OCI-LY3 (cell line): Measurements from ENCODE around the gene SH3GL3.

Experiments
- EZH2phosphoT487 ChIP-seq: fragments of 200-600 bp; shearing (Covaris generic); IDR thresholded peaks from 2 replicates; pipeline ENCODE4 v1.6.1; 2018; ENCODE audit warnings: antibody characterized with exemption, mixed run types, low read depth
- TF ChIP-seq, protein P1 (sequence below): fragments of 200-600, 300-600 bp; sonication (generic); IDR thresholded peaks from 2 replicates; pipeline ENCODE4 v1.5.1; 2014; ENCODE audit warnings: antibody characterized with exemption, low read length, low read depth

GRCh38 chr15:83422541-83422940 lies 24.6 kb upstream of the SH3GL3 start:
- TF ChIP-seq, protein P1, sequence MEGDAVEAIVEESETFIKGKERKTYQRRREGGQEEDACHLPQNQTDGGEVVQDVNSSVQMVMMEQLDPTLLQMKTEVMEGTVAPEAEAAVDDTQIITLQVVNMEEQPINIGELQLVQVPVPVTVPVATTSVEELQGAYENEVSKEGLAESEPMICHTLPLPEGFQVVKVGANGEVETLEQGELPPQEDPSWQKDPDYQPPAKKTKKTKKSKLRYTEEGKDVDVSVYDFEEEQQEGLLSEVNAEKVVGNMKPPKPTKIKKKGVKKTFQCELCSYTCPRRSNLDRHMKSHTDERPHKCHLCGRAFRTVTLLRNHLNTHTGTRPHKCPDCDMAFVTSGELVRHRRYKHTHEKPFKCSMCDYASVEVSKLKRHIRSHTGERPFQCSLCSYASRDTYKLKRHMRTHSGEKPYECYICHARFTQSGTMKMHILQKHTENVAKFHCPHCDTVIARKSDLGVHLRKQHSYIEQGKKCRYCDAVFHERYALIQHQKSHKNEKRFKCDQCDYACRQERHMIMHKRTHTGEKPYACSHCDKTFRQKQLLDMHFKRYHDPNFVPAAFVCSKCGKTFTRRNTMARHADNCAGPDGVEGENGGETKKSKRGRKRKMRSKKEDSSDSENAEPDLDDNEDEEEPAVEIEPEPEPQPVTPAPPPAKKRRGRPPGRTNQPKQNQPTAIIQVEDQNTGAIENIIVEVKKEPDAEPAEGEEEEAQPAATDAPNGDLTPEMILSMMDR = no peak
- TF ChIP-seq EZH2phosphoT487 = no peak
